ENCODE results near the gene RASAL1. TPM values are rescaled to one million over a fixed set of nuclear protein-coding genes. Genes with fewer than 3 reads are reported as not detected.

The RASAL1 gene
- total RNA-seq, 4 donors from 2014 or later, result not detected

- TF ChIP-seq, protein P1, sequence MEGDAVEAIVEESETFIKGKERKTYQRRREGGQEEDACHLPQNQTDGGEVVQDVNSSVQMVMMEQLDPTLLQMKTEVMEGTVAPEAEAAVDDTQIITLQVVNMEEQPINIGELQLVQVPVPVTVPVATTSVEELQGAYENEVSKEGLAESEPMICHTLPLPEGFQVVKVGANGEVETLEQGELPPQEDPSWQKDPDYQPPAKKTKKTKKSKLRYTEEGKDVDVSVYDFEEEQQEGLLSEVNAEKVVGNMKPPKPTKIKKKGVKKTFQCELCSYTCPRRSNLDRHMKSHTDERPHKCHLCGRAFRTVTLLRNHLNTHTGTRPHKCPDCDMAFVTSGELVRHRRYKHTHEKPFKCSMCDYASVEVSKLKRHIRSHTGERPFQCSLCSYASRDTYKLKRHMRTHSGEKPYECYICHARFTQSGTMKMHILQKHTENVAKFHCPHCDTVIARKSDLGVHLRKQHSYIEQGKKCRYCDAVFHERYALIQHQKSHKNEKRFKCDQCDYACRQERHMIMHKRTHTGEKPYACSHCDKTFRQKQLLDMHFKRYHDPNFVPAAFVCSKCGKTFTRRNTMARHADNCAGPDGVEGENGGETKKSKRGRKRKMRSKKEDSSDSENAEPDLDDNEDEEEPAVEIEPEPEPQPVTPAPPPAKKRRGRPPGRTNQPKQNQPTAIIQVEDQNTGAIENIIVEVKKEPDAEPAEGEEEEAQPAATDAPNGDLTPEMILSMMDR (IDR thresholded peaks at IDR 0.05; ENCODE audit: low read depth), result no peak
Measured at GRCh38 chr12:113095405-113095804, 40.2 kb downstream of the RASAL1 start.

GRCh38 chr12:113094738-113095137, 40.8 kb downstream of the RASAL1 start:
- TF ChIP-seq, protein P1 (IDR thresholded peaks at IDR 0.05; ENCODE audit: low read depth), result no peak

- TF ChIP-seq, protein P1 (IDR thresholded peaks at IDR 0.05; ENCODE audit: low read depth), result no peak
Measured at GRCh38 chr12:113093409-113094101, 42.0 kb downstream of the RASAL1 start.

GRCh38 chr12:113092607-113093408, 42.8 kb downstream of the RASAL1 start:
- TF ChIP-seq, protein P1 (IDR thresholded peaks at IDR 0.05; ENCODE audit: low read depth), result no peak

- TF ChIP-seq, protein P1 (IDR thresholded peaks at IDR 0.05; ENCODE audit: low read depth), result no peak
Measured at GRCh38 chr12:113091506-113091905, 44.1 kb downstream of the RASAL1 start.

- TF ChIP-seq, protein P1 (IDR thresholded peaks at IDR 0.05; ENCODE audit: low read depth), result no peak
Measured at GRCh38 chr12:113090740-113091139, 44.8 kb downstream of the RASAL1 start.

GRCh38 chr12:113089839-113090238, 45.7 kb downstream of the RASAL1 start:
- TF ChIP-seq, protein P1 (IDR thresholded peaks at IDR 0.05; ENCODE audit: low read depth), result no peak
